GM15510 (cell line): Measurements from ENCODE around the gene MDGA2.

Source experiments
- POLR2A ChIP-seq: IDR thresholded peaks from 3 replicates; pipeline ENCODE4 v1.6.1; 2011; ENCODE audit warnings: borderline replicate concordance; ENCODE audit not compliant: insufficient read length; ENCODE audit errors: extremely low read depth

MDGA2 gene

GRCh38 chr14:47345016-47345415, 330.4 kb downstream of the MDGA2 start:
- TF ChIP-seq POLR2A = no peak

DNA sequence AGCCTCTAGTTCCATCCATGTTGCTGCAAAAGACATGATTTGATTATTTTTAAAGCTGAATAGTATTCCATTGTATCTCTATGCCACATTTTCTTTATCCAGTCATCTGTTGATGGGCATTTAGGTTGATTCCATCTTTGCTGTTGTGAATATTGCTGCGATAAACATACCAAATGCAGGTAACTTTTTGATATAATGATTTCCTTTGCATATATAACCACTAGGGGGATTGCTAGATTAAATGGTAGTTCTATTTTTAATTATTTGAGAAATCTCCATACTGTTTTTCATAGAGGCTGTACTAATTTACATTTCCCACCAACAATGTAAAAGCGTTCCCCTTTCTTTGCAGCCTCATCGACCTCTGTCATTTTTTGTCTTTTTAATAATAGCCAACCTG, 342.5 kb downstream of the MDGA2 start:
- no peak for TF ChIP-seq POLR2A

- TF ChIP-seq POLR2A = no peak
Measured at GRCh38 chr14:47332106-47332505, 343.3 kb downstream of the MDGA2 start.

GRCh38 chr14:47328376-47328775, 347.0 kb downstream of the MDGA2 start:
- no peak for TF ChIP-seq POLR2A

DNA sequence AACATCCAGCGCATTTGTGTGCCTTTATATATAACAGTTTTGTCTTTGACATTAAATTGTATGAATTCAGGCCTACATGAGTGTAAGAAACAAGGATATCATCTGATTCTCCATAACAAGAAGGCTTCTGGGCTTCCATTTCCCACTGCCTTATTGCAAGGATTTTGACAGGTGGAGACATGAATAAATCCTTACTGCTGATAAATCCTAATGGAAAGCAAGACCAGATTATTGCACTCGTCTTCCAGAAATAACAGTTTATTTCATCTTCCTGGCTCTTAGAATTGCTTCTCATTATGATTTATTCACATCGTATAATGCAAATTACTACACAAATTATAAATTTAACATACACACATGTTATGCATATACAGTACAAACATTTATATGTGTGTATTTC, 348.1 kb downstream of the MDGA2 start:
- no peak for TF ChIP-seq POLR2A

DNA sequence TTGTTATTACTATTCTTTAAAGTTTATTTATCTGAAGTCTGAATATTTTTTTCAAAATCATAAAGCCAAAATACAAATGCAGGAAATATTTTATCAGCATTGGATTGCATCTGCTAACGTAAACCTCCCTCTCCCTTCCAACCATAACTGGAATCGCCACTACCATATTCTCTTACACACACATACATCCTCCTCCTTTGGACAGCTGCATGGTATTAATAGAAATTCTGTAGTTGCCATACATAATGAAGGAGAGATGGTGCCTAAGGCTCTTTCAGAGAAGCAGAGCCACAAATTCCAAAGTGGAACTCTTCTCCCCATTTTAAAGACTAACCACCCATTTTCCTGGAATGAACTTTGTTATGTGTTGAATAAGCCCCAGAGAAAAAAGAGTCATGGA, 352.7 kb downstream of the MDGA2 start:
- no peak for TF ChIP-seq POLR2A

DNA sequence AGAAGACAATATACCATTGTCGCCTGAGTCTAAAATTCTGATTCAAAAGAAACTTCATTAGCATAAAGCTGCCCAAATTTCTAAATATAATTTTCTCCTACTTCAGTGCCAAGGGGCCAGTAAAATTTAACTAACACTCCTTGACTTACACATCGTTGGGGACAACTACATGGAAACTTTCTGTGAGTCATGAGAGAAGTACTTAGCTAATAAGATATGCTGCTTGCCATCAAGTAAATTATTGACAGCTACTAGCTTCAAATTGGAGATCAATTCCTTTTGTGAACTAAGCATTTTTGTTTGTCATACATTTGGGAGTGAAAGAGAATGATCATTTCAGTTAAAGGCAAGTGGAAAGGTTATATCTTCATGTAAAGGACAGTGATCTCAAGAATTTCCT, 373.3 kb downstream of the MDGA2 start:
- TF ChIP-seq POLR2A = no peak

DNA sequence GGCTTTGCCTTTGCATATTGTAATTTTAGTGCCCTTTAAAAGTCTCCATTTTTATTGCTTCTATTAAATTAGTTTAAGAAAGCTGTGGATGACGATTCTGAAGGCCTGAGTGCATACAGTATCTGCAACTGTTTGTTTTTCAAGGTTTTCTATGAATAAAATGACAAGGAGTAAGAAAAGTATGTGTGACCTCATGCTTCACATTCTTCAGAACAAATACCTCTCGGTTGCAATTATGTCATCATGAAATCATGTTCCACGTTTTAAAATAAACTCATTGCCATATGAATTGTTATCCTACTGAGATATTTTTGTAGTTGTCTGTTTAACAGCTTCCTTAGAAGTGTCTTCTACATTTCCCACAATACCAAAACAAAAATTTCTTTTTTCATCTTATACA, 374.6 kb downstream of the MDGA2 start:
- TF ChIP-seq POLR2A = no peak

- TF ChIP-seq POLR2A = no peak
Measured at GRCh38 chr14:47297374-47297773, 378.0 kb downstream of the MDGA2 start.

- no peak for TF ChIP-seq POLR2A
Measured at GRCh38 chr14:47284283-47284682, 391.1 kb downstream of the MDGA2 start.

- no peak for TF ChIP-seq POLR2A
Measured at GRCh38 chr14:47278233-47278842, 397.1 kb downstream of the MDGA2 start.

- no peak for TF ChIP-seq POLR2A
Measured at GRCh38 chr14:47277703-47278102, 397.7 kb downstream of the MDGA2 start.

GRCh38 chr14:47276931-47277330, 398.5 kb downstream of the MDGA2 start:
- TF ChIP-seq POLR2A = no peak

GRCh38 chr14:47273939-47274338, 401.5 kb downstream of the MDGA2 start:
- TF ChIP-seq POLR2A = no peak

- TF ChIP-seq POLR2A = no peak
Measured at GRCh38 chr14:47270715-47271114, 404.7 kb downstream of the MDGA2 start.

GRCh38 chr14:47269756-47270492, 405.5 kb downstream of the MDGA2 start:
- TF ChIP-seq POLR2A = no peak
